HG03196 (cell line): Measurements from ENCODE around the gene KTN1.

Experiments
- ATAC-seq: cut with Tn5 transposase; IDR thresholded peaks from one replicate; pipeline ENCODE4 v1.9.1; 2021; ENCODE audit not compliant: unreplicated experiment

The KTN1 gene

GRCh38 chr14:55574988-55575387 is 5.0 kb upstream of the KTN1 start:
- ATAC-seq = no peak

GRCh38 chr14:55577229-55577628 is 2.8 kb upstream of the KTN1 start:
- ATAC-seq = no peak

DNA sequence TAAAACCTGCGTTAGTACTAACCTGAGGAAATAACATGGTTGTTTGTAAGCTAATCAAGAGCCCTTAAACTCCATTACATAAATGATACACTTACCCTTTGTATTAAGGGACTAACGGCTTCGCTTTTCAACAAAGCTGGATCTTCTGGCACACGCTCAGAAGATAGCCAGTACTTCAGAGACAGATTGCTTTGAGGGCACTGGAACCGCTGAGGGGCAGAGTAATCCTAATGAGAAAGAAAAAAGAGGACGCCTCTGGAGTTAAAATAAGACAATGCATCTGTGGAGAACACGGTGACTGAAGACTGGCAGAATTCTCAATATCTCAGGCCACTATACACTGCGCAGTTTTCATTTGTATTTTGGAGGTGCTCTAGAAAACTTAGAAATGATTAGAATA is 1.5 kb upstream of the KTN1 start:
- ATAC-seq = no peak

DNA sequence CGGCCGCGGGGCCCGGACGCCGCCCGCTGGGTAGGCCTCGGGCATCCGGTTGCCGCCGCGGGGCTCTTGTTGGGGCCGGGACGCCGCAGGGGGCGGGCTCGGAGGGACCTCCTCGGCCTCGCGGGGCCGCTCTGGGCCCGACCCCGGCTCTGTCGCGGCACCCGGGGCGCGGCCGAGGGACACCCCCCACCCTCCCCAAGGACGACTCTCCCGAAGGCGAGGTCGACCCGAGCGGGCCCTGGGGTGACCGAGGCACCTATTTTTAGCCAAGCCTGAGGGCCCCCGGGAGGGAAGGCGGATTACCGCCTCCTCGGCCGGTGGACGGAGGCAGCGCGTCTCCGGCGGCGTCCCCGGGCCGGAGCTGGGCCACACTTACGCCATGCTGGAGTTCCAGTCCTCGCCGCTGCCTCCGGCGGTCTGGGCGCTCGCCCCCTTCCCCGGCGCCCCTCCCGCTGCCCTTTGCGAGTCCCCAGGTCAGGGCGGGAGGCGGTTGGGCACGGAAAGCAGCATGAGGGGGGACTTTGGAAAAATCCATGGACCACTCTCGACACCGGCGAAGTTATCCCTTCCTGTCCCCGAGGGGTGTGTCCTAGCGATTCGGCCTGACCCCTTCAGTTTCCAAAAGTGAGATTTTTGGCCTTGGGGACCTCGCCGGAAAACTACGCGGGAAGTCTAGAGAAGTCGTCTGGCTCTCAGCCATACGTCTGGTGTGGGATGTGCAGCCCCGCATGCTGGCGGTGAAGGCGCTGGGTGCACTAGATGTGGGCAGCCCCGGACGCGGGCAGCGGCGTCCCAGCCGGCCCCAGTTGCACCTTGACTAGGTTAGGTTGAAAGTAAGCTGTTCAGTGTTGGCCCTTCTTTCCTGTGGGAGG is 699 bp downstream of the KTN1 start:
- peak; percentile 33 for ATAC-seq

DNA sequence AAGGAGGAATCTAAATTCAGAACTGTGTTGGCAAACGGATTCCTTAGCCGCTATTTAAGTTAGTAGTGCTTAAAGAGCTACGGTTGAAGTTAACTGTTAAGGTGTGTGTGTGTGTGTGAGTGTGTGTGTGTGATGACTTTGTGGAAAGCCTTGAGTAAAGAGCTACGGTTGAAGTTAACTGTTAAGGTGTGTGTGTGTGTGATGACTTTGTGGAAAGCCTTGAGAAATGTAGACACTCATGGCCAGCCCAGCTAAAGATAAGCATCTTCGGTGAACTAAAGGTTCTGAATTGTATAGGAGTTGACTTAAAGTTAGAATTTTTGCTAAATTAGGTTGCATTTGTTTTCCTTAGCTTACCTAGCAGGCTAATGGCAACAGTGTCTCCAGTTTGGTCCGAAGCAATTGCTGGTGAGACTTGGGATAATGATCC is 1.4 kb downstream of the KTN1 start:
- ATAC-seq = no peak

DNA sequence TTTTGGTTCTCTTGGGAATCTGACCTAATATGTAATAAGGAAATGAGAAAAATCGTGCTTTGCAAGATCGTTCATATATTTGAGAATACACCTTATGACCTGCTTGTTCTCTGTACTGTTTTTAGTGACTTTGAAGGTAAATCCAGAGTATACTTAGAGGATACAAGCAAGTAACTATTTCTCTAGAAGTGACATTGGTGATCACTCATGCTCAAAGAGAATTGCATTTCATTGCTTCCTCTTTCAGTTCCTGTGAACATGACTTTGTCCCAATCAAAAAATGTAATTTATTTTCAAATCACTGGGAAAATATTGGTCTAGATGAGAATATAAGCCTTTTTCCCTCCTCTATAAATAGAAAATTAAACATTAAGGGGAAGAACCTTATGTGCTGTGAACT is 2.7 kb downstream of the KTN1 start:
- ATAC-seq = peak; percentile 25

DNA sequence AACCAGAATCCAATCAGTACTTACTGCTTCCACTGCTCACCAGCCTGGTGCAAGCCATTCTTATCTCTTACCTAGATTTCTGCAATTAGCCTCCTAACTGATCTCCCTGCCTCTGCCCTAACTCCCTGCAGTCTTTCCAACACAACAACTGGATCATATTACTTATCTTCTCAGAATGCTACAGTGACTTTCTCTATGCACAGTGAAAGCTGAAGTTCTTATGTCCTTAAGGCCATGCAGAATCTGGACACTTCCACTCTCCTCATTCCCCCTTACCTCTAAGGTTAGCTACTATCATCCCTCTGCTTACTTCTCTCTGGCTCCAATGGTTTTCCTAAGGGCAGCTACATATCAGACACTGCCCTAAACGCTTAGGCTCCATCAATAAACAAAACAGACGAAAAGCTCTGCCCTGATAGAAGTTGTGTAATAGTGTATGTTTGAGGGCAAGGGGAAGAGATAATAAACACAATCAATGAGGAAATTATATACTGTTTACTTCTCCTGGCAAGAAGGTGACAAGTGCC is 4.0 kb downstream of the KTN1 start:
- ATAC-seq = no peak

- no peak for ATAC-seq
Observed at GRCh38 chr14:55585854-55586253, 5.8 kb downstream of the KTN1 start.

DNA sequence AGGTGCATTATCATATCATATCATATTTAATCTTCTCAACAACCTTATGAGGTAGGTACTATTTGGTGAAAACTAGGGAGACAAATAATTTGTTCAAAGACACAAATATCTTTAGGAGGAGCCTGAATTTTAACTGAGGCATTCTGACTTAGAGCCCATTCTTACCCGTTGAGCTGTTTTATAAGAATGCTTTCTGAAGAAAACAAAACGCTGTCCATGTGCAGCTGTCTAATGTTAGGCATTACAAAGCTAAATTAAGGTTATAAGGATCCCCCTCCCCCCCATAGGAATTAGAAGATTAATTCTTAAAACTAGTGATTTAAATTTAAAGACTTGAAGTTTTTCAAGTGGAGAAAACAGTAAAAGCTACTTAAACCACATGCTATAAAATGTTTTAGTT is 6.4 kb downstream of the KTN1 start:
- ATAC-seq = no peak

- ATAC-seq = no peak
Observed at GRCh38 chr14:55587847-55588246, 7.8 kb downstream of the KTN1 start.

DNA sequence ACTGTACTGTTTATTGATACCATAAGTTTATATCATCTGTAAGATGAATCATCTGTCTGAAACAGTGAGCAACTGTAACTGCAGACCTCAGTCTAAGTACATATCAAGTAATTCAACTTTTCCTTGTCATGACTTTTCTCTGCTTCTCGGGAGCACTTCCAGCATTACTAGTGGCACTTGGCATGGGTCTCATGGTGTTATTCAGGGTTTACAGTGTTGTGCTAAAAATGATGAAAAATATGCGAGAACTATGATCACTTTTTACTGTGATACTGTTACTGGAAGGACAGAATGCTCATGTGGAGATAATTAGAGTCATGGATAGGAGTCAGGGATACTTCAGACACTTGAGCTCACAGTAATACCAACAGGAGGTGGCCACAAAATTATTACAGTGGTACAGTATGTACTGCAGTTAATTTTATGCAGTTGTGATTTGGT is 8.3 kb downstream of the KTN1 start:
- no peak for ATAC-seq

GRCh38 chr14:55589171-55589570 is 9.2 kb downstream of the KTN1 start:
- no peak for ATAC-seq

- ATAC-seq = no peak
Observed at GRCh38 chr14:55592436-55592835, 12.4 kb downstream of the KTN1 start.

- ATAC-seq = no peak
Observed at GRCh38 chr14:55593698-55594097, 13.7 kb downstream of the KTN1 start.

DNA sequence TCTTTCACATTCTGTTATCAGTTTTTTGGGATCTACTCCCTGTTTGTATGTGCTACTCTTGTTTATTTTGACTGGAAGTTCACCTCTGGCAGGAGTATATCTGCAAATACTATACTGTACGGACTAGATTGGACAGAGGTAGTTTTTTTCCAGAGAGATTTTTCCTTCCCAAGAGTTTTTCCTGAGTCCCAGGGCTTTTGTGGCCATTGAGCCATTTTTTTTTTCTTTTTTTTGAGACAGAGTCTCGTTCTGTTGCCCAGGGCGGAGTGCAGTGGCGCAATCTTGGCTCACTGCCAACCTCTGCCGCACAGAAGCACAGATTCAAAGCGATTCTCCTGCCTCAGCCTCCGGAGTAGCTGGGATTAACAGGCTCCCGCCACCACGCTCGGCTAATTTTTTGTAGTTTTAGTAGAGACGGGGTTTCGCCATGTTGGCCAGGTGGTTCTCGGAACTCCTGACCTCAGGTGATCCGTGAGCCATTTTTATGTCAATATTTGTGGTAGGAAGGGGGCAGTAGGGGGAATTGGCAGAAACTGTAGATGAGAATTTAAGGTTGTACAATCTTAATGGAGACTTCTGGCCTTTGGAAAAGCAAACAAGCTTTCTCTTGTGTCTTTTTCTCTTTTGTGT is 19.4 kb downstream of the KTN1 start:
- no peak for ATAC-seq

GRCh38 chr14:55600784-55601561 is 21.0 kb downstream of the KTN1 start:
- no peak for ATAC-seq

- no peak for ATAC-seq
Observed at GRCh38 chr14:55603401-55603953, 23.5 kb downstream of the KTN1 start.

GRCh38 chr14:55604488-55604887 is 24.5 kb downstream of the KTN1 start:
- ATAC-seq = no peak

DNA sequence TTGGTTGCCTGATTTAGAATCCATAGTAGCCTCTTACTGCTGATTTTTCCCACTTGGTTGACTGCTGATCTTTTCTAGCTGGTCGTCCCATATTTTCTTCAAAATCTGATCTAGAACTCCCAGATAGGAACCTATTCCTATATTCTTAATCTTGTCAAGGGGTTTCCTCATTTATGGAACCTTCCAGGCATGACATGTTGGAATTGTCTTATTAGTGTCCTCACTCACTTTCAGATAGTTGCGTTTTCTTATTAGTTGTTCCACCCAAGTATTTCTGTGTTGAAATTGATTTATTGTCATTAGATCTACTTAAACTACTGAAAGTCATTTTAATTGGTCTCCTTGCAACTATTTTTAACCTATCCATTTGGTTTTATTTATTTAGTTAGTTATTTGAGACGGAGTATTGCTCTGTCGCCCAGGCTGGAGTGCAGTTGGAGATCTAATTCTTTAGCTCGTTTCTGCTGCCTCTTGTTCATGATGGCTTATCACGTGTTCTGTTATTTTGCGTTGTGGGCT is 25.0 kb downstream of the KTN1 start:
- no peak for ATAC-seq

- ATAC-seq = no peak
Observed at GRCh38 chr14:55605793-55606192, 25.8 kb downstream of the KTN1 start.

- ATAC-seq = no peak
Observed at GRCh38 chr14:55607386-55607785, 27.4 kb downstream of the KTN1 start.
